ENCODE data around the gene FANCE. TPM values are rescaled to one million over a fixed set of nuclear protein-coding genes. Genes with fewer than 3 reads are reported as not detected.

Gene FANCE
- total RNA-seq, 4 donors from 2014 or later = 17.5 to 36.7 (median 34.2) TPM

DNA sequence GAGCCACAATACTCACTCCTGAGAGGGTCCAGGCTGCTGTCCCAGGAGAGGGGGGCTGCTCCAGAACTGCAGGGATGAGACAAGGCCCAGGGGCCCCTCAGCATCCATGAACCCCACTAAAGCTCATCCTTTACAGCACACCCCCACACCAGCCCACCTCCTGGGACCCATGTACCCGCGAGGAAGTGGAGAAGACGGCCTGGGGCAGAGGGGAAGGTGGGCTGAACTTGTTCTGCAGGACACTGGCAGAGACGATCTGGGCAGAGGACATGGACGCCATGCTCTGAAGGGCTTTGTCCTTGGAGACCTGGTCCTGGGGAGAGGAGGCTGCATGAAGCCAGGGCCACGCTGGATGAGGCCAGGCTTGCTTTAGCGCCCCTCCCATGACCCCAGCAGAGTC lies 26.1 kb downstream of the FANCE start:
- no peak for DNase-seq (ENCODE audit: low spot score in 2 of 2)
- no peak overlapping the region for H3K4me3 ChIP-seq (ENCODE audit: low read depth, poor library complexity, severe bottlenecking)
- TF ChIP-seq, protein P1, sequence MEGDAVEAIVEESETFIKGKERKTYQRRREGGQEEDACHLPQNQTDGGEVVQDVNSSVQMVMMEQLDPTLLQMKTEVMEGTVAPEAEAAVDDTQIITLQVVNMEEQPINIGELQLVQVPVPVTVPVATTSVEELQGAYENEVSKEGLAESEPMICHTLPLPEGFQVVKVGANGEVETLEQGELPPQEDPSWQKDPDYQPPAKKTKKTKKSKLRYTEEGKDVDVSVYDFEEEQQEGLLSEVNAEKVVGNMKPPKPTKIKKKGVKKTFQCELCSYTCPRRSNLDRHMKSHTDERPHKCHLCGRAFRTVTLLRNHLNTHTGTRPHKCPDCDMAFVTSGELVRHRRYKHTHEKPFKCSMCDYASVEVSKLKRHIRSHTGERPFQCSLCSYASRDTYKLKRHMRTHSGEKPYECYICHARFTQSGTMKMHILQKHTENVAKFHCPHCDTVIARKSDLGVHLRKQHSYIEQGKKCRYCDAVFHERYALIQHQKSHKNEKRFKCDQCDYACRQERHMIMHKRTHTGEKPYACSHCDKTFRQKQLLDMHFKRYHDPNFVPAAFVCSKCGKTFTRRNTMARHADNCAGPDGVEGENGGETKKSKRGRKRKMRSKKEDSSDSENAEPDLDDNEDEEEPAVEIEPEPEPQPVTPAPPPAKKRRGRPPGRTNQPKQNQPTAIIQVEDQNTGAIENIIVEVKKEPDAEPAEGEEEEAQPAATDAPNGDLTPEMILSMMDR (IDR thresholded peaks at IDR 0.05) = no peak
- 88 to 89% methylated on average over 6 of the region's 7 CpGs for WGBS, 2 donors
- intact Hi-C loops (cut with DNase I; ENCODE audit: low total_unique reads) = no loop called here

DNA sequence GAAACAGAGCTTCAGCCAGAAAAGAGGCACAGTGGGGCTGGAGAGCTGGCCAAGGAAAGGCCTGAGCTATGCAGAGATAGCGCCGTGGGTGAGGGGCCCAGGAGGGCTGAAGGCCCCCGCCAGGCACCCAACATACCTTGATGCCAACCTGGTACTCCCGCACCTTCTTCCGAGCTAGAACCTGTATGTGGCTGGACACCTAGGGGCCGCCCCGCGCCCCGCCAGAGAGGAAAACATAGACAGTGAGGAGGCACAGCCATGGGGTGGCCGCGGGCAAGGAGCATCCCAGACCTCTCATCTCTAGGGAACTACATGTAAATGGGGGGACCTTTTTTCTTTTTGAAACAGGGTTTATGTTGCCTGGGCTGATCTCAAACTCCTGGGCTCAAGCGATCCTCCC lies 28.0 kb downstream of the FANCE start:
- no peak for DNase-seq (ENCODE audit: low spot score in 2 of 2)
- intact Hi-C loops (cut with DNase I; ENCODE audit: low total_unique reads) = no loop called here
- 94 to 95% methylated on average over 12 of the region's 12 CpGs for WGBS, 2 donors
- no peak overlapping the region for H3K4me3 ChIP-seq (ENCODE audit: low read depth, poor library complexity, severe bottlenecking)
- TF ChIP-seq POLR2A (IDR thresholded peaks at IDR 0.05) = no peak
- TF ChIP-seq, protein P1 (IDR thresholded peaks at IDR 0.05) = no peak

DNA sequence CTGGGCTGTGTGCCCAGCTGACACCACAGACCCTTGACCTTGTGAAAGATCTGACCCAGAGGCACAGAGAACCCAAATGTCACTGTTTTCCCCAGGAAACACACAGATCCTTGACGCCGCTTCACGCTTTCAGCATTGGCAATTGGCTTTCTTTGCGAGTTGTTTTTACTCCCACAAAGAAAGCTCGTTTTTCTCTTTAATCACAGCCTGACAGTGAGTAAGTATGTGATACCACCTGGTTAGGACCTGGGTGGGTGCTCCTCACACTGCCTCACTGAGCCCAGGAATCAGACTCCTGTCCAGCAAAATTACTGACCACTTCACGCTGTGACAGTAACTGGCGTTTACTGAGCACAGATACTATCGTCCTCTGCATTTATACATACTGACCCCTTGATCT lies 29.1 kb downstream of the FANCE start:
- no peak for TF ChIP-seq POLR2A (IDR thresholded peaks at IDR 0.05)
- TF ChIP-seq, protein P1 (IDR thresholded peaks at IDR 0.05) = no peak
- intact Hi-C loops (cut with DNase I; ENCODE audit: low total_unique reads) = no loop called here
- no peak overlapping the region for H3K4me3 ChIP-seq (ENCODE audit: low read depth, poor library complexity, severe bottlenecking)
- WGBS, 2 donors = 79 to 87% methylated on average over 8 of the region's 8 CpGs
- DNase-seq (ENCODE audit: low spot score in 2 of 2) = no peak

DNA sequence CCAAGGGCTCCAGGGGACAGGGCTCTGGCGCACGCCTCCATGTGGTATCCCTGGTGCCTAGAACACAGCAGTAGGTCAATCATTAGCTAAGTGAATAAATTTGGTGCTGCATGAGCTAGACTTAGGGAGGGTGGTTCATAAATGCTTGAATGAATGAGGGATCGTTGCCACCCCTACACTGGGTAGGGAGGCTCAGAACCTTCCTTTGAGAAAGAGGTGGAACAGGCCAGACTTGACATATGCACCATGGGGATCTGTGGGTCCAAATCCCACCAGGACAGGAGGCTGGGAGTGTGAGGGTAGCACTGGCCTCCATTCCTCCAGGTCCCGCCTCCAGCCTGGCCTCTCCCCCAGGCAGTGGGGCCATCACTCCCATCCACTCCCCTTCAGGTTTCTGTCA lies 30.9 kb downstream of the FANCE start:
- 93 to 97% methylated on average over 4 of the region's 4 CpGs for whole genome bisulfite sequencing, 2 donors
- H3K4me3 ChIP-seq (ENCODE audit: low read depth, poor library complexity, severe bottlenecking) = no peak overlapping the region
- DNase-seq (ENCODE audit: low spot score in 2 of 2) = no peak
- TF ChIP-seq POLR2A (IDR thresholded peaks at IDR 0.05) = no peak
- TF ChIP-seq, protein P1 (IDR thresholded peaks at IDR 0.05) = no peak
- intact Hi-C loops (cut with DNase I; ENCODE audit: low total_unique reads) = no loop called here

DNA sequence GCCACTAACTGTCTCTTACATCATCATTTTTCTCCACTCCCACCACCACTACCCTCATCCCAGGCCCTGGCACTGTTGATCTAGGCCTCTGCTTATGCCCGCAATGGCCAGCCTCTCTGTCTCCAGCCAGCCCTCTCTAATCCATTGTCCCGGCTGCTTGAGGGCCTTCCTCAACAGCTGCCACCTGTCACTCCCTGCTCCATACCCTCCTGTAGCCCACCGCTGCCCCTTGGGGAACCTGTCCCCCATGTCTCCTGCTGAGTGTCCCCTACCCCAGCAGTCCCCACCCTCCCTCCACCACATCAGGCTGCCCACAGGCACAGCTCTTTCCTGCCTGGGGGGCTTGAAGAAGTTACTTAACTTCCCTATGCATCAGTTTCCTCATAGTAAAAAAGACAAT lies 31.4 kb downstream of the FANCE start:
- WGBS, 2 donors = 90 to 96% methylated on average over 3 of the region's 3 CpGs
- intact Hi-C loops (cut with DNase I; ENCODE audit: low total_unique reads) = no loop called here
- DNase-seq (ENCODE audit: low spot score in 2 of 2) = no peak
- no peak for TF ChIP-seq POLR2A (IDR thresholded peaks at IDR 0.05)
- TF ChIP-seq, protein P1 (IDR thresholded peaks at IDR 0.05) = no peak
- H3K4me3 ChIP-seq (ENCODE audit: low read depth, poor library complexity, severe bottlenecking) = no peak overlapping the region

DNA sequence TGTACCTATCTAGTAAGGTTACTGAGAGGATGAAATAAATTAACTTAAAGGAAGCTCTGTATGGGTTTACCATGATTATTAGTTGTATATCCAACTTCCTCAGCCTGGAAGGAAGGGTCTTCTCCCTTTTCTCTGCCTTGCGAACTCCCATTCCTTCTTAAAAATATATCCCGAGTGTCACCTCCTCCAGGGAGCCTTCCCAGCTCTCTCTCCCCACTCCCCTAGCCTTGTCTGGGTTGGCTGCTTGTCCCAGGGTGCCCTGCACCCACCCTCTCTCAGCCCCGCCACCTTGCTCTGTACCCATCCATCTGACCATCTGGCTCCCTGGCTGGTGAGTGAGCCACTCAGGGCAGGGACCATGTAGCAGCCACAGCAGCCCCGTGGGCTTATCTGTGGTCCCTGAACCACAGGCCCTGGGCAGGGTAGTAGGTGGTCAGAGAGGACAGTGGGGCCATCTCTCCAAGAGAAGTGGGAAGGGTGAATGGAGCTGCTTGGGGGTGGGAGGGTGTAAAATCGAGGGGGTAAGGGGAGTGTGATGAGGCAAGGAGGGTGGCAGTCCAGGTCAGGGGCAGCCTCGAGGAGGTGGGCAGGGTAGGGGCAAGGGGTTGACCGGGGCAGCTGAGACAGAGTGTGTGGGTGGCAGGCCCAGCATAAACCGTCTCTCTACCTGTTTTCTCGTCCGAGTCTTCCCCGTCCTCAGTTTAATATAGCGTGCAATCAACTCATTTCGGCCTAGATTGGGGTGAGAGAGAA lies 31.9 kb downstream of the FANCE start:
- 82 to 87% methylated on average over 13 of the region's 13 CpGs for WGBS, 2 donors
- DNase-seq (ENCODE audit: low spot score in 2 of 2) = no peak
- H3K4me3 ChIP-seq (ENCODE audit: low read depth, poor library complexity, severe bottlenecking) = no peak overlapping the region
- intact Hi-C loops (cut with DNase I; ENCODE audit: low total_unique reads) = no loop called here
- TF ChIP-seq POLR2A (IDR thresholded peaks at IDR 0.05) = no peak
- TF ChIP-seq, protein P1 (IDR thresholded peaks at IDR 0.05) = no peak
